Measurements from ENCODE around the gene BRINP3. TPM values are rescaled to one million over a fixed set of nuclear protein-coding genes. Genes with fewer than 3 reads are reported as not detected.

The BRINP3 gene
- total and polyA plus RNA-seq, 4 donors: 0.06 to 19.8 (median 0.64) TPM

- ATAC-seq (ENCODE audit: insufficient read depth, low FRiP score) (no peak), DNase-seq (no peak)
- Histone ChIP-seq H3K27ac (ENCODE audit: low read depth in 1 of 2, low read length in 1 of 2) (no peak overlapping the region), H3K36me3 (ENCODE audit: control insufficient read depth in 4 of 4, insufficient read depth in 4 of 4, low read length in 4 of 4) (no peaks in the 10 kb centered on the region), H3K9me3 (ENCODE audit: control insufficient read depth in 4 of 4, insufficient read depth in 3 of 4, low read length in 3 of 4) (no peaks in the 10 kb centered on the region), H3K4me3 (no peak overlapping the region), H3K27me3 (ENCODE audit: control insufficient read depth in 3 of 3, insufficient read depth in 3 of 3, low read length in 2 of 3) (no peaks in the 10 kb centered on the region), H3K9ac (ENCODE audit: insufficient read depth in 1 of 2, low read length in 2 of 2) (no peak overlapping the region), H3K4me1 (ENCODE audit: control insufficient read depth in 5 of 5, insufficient read depth in 5 of 5, low read length in 5 of 5) (no peaks in the 10 kb centered on the region)
- TF ChIP-seq, protein P1, sequence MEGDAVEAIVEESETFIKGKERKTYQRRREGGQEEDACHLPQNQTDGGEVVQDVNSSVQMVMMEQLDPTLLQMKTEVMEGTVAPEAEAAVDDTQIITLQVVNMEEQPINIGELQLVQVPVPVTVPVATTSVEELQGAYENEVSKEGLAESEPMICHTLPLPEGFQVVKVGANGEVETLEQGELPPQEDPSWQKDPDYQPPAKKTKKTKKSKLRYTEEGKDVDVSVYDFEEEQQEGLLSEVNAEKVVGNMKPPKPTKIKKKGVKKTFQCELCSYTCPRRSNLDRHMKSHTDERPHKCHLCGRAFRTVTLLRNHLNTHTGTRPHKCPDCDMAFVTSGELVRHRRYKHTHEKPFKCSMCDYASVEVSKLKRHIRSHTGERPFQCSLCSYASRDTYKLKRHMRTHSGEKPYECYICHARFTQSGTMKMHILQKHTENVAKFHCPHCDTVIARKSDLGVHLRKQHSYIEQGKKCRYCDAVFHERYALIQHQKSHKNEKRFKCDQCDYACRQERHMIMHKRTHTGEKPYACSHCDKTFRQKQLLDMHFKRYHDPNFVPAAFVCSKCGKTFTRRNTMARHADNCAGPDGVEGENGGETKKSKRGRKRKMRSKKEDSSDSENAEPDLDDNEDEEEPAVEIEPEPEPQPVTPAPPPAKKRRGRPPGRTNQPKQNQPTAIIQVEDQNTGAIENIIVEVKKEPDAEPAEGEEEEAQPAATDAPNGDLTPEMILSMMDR (IDR thresholded peaks at IDR 0.05; ENCODE audit: control extremely low read depth, extremely low read depth): no peak
Measured at GRCh38 chr1:190116921-190117320, 360.7 kb downstream of the BRINP3 start.

DNA sequence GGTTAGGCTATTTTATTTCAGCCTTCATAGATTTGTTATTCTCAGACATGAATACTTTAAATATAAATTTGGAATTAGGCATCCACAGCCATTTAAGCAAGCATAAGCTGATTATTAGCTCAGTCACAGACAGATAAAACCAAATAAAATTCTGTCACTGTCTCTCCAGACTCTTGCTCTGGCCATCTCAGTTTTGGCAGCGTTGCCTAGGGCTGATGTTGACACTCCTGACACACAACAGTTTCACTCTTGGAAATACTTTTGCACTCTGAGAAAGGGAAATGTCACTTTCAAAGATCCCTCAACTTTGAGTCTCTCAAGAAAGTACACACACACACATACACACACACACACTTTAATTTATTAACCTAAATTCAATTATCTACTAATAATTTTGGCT lies 372.7 kb downstream of the BRINP3 start:
- Histone ChIP-seq H3K9me3 (ENCODE audit: control insufficient read depth in 4 of 4, insufficient read depth in 3 of 4, low read length in 3 of 4) (no peaks in the 10 kb centered on the region), H3K4me1 (ENCODE audit: control insufficient read depth in 5 of 5, insufficient read depth in 5 of 5, low read length in 5 of 5) (peaks cover 0 to 4% (median 0%) of the 10 kb centered on the region in 5 donors), H3K36me3 (ENCODE audit: control insufficient read depth in 4 of 4, insufficient read depth in 4 of 4, low read length in 4 of 4) (no peaks in the 10 kb centered on the region), H3K27ac (ENCODE audit: low read depth in 1 of 2, low read length in 1 of 2) (no peak overlapping the region), H3K9ac (ENCODE audit: insufficient read depth in 1 of 2, low read length in 2 of 2) (no peak overlapping the region), H3K27me3 (ENCODE audit: control insufficient read depth in 3 of 3, insufficient read depth in 3 of 3, low read length in 2 of 3) (no peaks in the 10 kb centered on the region), H3K4me3 (no peak overlapping the region)
- no peak for ATAC-seq (ENCODE audit: insufficient read depth, low FRiP score)
- TF ChIP-seq, protein P1 (IDR thresholded peaks at IDR 0.05; ENCODE audit: control extremely low read depth, extremely low read depth): no peak
- DNase-seq: peak in 2 of 3 donors; percentile 31 to 38
- WGBS, 2 donors: 44 to 62% methylated on average over 1 of the region's 1 CpG

GRCh38 chr1:190102757-190103326 lies 374.8 kb downstream of the BRINP3 start:
- Histone ChIP-seq H3K9me3 (ENCODE audit: control insufficient read depth in 4 of 4, insufficient read depth in 3 of 4, low read length in 3 of 4) (peaks cover 0 to 2% (median 0%) of the 10 kb centered on the region in 4 donors), H3K9ac (ENCODE audit: insufficient read depth in 1 of 2, low read length in 2 of 2) (no peak overlapping the region), H3K36me3 (ENCODE audit: control insufficient read depth in 4 of 4, insufficient read depth in 4 of 4, low read length in 4 of 4) (no peaks in the 10 kb centered on the region), H3K27ac (ENCODE audit: low read depth in 1 of 2, low read length in 1 of 2) (no peak overlapping the region), H3K4me3 (no peak overlapping the region), H3K27me3 (ENCODE audit: control insufficient read depth in 3 of 3, insufficient read depth in 3 of 3, low read length in 2 of 3) (no peaks in the 10 kb centered on the region), H3K4me1 (ENCODE audit: control insufficient read depth in 5 of 5, insufficient read depth in 5 of 5, low read length in 5 of 5) (peaks cover 0 to 4% (median 0%) of the 10 kb centered on the region in 5 donors)
- ATAC-seq (ENCODE audit: insufficient read depth, low FRiP score) (no peak), DNase-seq (no peak)
- TF ChIP-seq, protein P1 (IDR thresholded peaks at IDR 0.05; ENCODE audit: control extremely low read depth, extremely low read depth): no peak
- WGBS, 2 donors: 70 to 80% methylated on average over 5 of the region's 5 CpGs

GRCh38 chr1:190101756-190102155 lies 375.9 kb downstream of the BRINP3 start:
- Histone ChIP-seq H3K27me3 (ENCODE audit: control insufficient read depth in 3 of 3, insufficient read depth in 3 of 3, low read length in 2 of 3) (no peaks in the 10 kb centered on the region), H3K4me1 (ENCODE audit: control insufficient read depth in 5 of 5, insufficient read depth in 5 of 5, low read length in 5 of 5) (peaks cover 0 to 4% (median 0%) of the 10 kb centered on the region in 5 donors), H3K36me3 (ENCODE audit: control insufficient read depth in 4 of 4, insufficient read depth in 4 of 4, low read length in 4 of 4) (no peaks in the 10 kb centered on the region), H3K9me3 (ENCODE audit: control insufficient read depth in 4 of 4, insufficient read depth in 3 of 4, low read length in 3 of 4) (peaks cover 0 to 2% (median 0%) of the 10 kb centered on the region in 4 donors), H3K9ac (ENCODE audit: insufficient read depth in 1 of 2, low read length in 2 of 2) (no peak overlapping the region), H3K4me3 (no peak overlapping the region), H3K27ac (ENCODE audit: low read depth in 1 of 2, low read length in 1 of 2) (no peak overlapping the region)
- TF ChIP-seq, protein P1 (IDR thresholded peaks at IDR 0.05; ENCODE audit: control extremely low read depth, extremely low read depth): no peak
- DNase-seq (no peak), ATAC-seq (ENCODE audit: insufficient read depth, low FRiP score) (no peak)
- WGBS, 2 donors: 87 to 88% methylated on average over 3 of the region's 3 CpGs

Measured in lung (tissue), 12 donors.